Hematopoietic multipotent progenitor cell treated with erythropoietin and hydrocortisone succinate and interleukin-3 and kit ligand, for 4 days (in vitro differentiated cells): ENCODE results near the gene RWDD3.

Source experiments
- DNase-seq: peaks from one replicate; pipeline ENCODE4 v3.0.0-alpha.2; 2015

RWDD3 gene, protein sequence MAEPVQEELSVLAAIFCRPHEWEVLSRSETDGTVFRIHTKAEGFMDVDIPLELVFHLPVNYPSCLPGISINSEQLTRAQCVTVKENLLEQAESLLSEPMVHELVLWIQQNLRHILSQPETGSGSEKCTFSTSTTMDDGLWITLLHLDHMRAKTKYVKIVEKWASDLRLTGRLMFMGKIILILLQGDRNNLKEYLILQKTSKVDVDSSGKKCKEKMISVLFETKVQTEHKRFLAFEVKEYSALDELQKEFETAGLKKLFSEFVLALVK

DNA sequence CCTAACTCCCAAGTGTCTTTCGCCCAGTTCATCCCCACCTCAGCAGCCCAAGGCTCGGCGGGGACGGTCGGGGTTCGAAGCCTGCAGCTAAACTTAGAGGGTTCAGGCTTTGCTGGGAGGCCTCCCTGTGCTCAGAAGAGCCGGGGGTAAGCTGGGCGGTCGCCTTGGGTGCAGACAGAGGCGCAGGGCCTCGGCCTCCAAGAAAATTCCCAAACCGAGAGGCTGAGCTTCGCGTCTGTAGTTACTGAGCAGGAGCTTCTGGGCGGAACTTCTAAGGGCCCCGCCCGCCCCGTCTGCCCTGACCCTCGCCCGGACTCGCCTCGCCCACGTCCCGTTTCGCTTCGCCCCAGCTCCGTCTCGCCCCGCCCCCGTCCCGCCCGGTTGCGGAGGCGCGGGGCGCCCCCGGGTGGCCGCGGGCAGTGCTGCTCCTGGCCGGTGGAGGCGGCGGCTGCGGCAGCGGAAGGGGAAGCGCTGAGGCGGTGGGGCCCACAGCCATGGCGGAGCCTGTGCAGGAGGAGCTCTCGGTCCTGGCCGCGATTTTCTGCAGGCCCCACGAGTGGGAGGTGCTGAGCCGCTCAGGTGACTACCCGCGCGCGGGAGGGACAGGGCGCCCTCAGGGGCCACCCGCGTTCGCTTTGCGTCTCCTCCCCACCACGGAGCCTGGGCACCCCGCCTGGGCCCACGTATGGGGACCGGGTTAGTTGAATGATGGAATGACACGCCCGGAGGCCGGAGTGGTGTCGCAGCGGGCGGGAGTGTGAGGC lies at the start of gene RWDD3:
Gene RWDD3 (plus strand): TSS at position 474 of the 764 bp plus-strand sequence. CDS start 21 bp downstream, at position 495.
- peak; percentile 96 for DNase-seq

DNA sequence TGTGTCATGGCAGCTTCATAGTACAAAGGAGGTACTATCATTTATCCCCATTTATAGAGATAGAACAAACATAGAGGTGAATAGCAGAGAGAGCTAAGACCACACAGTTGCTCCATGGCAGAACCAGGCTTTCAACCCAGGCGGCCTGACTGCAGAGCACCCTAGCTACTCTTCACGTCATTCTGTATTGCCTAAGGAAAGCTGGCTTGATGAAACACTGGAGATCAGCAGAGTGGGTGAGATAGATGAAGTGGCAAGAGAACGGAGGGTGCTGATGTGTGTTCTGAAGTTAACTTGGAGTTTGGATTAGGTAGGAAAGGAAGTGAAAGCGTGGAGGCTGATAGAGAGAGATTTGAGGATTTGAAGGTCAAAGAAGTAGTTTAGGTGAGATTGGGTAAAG lies 47.9 kb upstream of the RWDD3 start:
- no peak for DNase-seq

DNA sequence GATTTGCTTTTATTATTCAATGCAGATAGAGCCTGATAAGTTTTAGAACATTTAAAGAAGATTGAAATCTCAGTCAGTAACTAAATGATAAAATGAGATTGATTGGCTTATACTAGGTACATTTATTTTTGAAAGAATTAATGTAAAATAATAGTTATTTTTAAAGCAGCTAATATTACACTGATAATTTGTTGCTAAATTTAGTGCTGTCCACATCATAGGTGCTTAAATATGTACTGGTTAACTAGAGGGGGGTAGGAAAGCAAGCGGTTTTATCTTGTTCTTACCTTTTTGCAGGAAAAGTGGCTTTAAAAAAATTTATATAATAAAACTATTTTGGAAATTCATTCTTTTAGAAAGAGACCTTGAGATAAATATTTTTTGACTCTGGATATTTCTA lies 40.4 kb upstream of the RWDD3 start:
- no peak for DNase-seq

DNA sequence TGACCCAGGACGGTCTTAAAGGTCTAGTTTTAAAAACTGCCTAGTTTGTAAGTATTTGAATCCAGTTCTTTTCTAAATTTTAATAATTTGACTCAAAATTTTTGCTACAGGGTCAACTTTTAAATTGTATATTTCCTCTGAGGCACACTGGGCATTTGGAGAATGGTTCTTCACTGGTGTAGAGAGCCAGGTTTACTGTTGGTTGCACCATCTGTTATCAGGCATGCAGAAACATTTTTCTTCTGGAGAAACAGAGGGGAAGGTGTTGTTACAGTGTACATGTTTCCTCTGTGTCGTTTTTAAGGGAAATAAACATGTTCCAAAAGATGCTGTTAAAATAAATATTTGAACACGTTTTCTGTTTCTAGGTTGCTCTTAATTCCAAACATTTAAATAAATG lies 39.0 kb upstream of the RWDD3 start:
- no peak for DNase-seq

DNA sequence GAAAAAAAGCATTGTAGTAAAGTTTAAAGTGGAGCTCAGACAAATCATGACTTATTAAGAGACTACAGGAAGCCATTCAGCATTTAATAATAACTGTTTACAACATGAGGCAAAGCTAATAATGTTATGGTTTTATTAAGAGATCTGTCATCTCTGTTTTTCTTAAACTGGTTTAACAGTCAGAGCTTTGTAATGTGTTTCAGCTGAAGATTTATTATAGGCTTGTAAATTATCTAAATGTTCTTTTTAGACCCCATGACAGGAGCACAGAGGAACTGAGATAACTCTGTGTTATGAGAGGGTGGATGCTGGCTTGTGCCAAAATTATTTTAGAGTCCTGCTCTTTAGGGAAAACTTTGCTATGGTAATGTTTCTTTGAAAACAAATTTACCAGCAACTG lies 38.0 kb upstream of the RWDD3 start:
- no peak for DNase-seq

DNA sequence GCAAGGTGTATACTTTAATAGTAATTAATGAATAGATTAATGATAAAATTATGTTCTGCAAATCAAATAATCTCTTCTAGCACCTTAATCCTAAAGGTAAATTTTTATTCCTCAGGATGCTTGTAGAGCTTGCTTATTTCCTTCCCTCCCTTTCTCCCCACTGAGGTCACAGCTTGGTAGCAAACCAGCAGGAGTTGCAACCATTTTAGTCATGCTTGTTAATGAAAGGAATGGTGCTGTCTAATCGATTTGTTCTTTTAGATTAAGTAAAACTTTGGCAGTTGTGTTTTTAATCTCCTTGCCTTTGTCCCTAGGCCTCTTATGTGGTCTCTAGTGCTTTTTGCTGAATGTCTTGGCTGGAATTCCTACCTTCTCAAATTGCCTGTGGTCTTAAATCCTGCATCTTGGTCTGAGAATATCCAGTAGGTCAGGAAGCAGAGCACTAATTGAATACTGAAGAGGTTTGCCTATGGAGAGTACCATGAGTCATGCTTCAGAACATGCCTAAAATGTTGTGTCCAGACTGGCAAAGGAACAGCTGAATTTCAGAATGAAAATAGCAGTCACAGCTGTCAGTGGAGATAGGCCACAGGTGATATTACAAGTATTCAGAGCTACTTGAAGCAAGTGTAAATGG lies 36.3 kb upstream of the RWDD3 start:
- DNase-seq = no peak

DNA sequence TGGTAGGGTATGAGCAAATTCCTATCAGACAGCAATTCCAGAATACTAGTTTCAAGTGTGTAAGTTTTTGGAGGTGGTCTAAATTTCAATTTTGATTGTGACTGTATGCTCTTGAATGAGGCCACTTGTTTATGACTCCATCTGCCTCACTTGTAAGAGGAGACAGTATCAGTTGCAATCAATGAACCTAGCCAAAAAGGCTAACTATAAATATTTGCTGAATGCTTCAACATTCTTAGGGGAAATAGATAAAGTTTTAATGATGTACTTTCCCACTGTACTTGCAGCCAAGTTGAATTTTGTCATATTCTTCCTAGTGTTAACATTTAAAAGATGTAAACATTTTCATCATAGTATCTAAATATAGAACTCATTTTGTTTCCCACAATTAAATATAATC lies 32.1 kb upstream of the RWDD3 start:
- no peak for DNase-seq

DNA sequence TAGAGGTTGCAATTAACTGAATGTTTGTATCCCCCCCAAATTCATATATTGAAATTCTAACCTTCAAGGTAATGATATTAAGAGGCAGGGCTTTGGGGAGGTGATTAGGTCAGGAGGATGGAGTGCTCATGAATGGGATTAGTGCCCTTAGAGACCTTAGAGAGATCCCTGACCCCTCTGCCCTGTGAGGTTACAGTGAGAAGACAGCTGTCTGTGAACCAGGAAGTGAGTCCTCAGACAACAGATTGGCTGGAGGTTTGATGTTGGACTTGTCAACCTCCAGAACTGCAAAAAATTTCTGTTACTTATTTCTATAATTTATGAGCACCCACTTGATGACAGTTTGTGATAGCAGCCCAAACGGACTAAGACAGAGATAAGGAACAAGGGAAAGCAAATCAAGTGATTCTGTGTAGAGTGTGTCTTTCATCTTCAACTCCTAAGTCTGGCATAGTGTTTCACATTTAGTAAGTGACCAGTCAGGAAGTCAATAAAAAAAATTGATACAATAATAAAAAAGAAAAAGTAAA lies 30.0 kb upstream of the RWDD3 start:
- peak; percentile 23 for DNase-seq

DNA sequence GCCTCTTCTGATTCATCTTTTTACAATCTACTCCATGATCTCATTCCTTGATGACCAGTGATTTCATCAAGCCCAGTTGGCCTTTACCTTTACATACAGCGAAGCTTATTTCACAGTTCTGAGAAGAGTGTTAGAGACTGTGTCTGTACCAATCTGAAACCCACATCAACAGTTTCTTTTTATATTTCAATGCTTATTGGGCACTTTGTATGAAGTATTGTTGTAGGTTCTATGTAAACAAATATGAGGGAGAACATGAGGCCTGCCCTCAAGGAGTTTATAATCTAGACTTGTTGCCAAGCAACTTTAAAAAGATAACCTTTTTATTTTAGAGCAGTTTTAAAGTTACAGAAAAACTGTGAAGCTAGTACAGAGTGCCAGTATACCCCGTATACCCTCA lies 27.5 kb upstream of the RWDD3 start:
- no peak for DNase-seq

DNA sequence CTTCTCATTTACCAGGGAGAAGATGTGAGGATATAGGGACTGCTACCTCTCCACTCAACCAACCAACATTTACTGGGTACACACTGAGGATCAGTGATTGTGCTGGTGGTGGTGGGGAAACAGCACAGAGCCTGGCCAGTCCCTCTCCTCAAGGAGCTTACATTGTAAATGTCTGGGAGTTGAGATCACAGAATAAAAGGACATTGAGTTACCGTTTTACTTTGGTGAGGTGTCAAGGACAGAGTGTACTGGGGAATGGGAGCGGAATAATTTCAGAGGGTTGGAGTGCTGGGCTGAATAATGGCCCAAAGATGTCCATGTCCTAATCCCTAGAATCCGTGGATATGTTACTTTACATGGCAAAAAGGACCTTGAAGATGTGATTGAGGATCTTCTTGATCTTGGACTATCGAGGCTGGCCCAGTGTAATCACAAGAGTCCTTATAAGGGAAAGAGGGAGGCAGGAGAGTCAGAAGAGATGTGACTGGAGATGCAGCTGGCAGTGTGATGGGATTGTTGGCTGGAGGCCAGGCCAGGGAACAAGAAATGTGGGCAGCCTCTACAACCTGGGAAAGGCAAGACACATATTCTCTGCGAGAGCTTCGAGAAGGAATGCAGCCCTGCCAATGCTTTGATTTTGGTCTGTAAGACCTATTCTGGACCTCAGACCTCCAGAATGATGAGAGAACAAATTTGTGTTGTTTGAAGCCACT lies 26.6 kb upstream of the RWDD3 start:
- no peak for DNase-seq

DNA sequence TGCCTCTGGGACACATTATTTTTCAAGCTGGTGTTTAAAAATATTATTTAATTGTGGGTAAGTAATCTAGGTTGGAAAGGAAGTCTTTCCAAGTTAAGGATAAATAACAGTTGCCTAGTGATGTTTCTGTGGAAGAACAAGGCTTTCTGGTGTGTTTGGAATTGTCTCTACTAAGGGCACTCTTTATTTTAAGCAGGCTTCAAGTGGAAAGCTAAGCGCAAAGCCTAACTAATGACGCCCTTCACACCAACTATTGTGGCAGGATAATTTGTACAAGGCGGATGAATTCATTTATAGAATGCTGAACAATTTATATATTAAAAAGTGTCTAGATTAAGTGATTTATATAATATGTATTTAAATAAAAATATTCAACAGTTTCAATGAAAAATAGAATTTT lies 25.1 kb upstream of the RWDD3 start:
- no peak for DNase-seq

DNA sequence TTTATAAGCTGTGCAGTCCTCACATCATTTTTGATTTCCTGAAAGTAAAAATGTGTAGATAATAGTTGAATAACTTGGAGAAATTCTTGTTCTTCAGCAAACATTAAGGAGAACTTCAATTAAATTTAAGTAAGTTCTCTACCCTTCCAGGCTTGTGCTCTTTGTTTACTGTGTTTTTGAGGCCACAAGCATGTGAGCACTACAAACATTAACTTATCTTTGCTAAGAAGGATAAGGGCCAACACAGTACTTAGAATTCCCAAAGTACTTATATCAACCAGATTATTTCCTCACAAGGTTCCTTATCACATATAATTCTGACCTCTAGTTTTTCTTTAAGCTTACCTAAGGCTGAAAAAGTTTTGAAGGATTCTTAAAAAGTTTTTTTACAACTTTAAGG lies 24.7 kb upstream of the RWDD3 start:
- no peak for DNase-seq

DNA sequence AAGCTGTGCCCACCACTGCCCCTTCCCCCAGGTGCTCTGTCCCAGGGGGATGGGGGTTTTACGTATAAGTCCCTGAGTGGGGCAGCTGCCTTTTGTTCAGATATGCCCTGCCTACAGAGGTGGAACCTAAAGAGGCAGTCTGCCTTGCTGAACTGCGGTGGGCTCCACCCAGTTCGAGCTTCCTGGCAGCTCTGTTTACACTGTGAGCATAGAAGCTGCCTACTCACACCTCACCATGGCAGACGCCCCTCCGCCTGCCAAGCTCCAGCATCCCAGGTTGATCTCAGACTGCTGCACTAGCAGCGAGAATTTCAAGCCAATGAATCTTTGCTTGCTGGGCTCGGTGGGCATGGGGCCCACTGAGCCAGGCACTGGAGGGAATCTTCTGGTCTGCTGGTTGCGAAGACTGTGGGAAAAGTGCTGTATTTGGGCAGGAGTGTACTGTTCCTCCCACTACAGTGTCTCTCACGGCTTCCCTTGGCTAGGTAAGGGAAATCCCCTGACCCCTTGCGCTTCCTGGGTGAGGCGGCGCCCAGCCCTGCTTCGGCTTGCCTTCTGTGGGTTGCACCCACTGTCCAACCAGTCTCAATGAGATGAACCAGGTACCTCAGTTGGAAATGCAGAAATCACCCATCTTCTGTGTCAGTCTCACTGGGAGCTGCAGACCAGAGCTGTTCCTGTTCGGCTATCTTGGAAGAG lies 17.6 kb upstream of the RWDD3 start:
- no peak for DNase-seq

DNA sequence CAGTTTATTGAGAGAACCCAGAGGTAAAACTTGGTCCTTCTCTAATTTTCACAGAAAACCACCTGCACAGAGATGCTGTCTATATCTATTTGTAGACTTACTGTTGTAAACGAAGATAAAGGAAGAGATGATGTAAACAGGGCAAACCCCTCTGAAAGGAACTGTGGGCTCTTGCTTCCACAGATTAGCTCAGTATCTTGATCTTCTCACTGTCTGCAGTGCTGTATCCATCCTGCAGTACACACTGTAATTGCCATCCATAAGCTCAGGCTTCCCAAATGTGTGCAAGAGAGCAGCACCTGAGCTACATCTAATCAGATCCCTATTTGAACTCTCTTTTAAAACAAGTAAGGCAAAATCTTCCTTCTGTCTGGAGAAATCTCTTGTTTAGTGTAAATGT lies 16.6 kb upstream of the RWDD3 start:
- DNase-seq = no peak

DNA sequence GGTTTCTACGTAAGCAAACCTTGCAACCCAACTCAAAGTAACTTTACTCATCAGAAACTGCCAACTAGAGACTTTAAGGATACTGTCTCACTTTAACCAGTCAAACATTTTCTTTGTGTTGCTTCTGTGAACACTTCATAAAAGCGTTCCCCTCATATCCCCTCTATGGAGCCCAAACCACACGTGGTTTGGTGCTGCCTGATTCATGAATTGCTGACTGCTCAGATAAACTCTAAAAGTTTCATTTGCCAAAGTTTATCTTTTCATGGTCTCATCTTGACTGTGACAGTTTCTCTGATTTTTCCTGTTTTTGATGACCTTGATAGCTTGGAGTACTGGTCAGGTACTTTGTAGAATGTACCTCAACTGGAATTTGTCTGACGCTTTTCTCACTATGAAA lies 14.6 kb upstream of the RWDD3 start:
- DNase-seq = no peak

DNA sequence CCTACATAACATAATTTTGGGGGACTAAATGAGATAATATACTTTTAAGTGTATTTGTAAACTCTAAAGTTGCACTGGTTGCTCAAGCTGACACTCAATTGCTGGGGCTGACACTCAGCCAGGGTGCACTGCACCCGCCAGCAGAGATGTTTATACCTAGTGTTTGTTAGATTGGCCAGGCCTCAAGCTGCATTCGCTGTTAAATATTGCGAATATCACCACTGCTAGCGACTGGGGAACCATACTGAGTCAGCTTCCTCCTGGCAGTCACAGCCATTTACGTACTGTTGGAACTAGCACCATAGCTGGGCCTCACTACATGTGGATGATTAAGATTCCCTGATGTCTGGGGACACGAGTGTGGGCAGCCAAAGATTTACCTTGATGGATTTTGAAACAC lies 12.7 kb upstream of the RWDD3 start:
- no peak for DNase-seq

DNA sequence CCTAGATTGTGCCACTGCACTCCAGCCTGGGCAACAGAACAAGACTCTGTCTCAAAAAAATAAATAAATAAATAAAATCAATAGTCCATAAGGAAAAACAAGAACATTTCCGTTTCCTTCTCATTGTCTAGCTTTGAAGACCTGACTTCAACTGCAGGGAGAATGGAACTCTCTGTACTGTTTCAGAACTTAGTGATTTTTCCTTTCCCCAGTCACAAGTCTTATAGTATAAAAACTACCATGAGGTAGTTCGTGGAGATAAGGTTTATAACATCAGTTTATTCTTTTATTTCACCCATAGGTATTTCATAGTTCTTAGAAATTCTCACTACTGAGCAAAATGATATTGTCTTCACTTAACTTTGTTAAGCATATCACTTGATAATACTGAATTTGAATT lies 11.4 kb upstream of the RWDD3 start:
- DNase-seq = no peak

DNA sequence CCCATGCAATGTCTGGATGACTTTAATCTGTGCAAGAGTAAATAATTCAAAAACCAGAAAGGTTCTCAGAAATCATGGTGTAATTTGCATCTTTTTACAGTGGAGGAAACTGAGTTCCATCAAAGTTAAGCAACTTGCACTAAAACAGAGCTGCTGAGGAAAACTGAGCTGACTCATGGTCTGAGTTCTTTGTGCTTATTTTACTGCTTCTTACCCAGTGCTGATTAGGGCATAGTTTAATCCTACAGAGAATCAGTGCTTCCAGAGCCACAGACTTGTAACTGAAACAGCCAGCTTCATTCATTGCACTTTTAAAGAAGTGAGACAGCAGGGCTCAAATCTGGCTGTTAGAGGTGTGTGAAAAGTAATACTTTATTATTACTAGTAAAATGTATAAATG lies 10.9 kb upstream of the RWDD3 start:
- no peak for DNase-seq

DNA sequence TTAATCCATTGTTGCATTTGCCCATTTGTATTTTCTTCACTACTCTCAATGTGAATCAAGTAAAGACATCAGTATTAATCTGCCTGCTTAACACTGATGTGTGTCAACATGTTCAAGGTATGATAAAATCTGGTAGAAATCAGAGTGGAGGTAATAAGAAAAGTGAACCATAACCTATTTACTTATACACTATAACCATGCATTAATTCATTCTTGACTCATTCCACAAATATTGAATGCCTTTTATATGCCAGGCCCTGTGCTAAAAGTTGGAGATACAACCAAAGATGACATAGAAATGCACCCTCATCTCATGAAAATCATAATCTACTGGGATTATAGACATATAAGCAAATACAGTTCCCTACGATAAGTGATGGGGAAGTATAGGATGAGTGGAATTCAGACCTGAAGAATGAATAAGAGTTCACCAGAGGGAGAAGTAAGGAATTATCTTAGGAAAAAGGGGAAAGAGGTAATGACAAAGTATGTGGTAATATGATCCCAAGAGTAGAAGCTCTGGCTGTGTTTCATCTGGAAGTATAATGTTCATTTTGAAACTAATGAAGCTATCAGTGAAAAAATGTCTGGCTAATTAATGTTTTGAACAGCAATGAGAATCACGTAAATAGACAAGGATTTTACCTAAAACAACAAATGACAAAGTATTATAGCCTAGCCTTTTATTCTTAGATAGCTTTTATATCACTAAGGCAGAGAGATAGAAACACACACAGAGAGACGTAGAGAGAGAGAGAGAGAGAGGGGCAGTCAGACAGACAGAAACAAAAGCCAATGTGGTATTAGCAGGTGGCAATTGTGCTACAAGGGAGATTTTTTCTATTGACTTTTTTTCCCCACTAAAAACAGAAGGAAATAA lies 7.0 kb upstream of the RWDD3 start:
- DNase-seq = no peak

DNA sequence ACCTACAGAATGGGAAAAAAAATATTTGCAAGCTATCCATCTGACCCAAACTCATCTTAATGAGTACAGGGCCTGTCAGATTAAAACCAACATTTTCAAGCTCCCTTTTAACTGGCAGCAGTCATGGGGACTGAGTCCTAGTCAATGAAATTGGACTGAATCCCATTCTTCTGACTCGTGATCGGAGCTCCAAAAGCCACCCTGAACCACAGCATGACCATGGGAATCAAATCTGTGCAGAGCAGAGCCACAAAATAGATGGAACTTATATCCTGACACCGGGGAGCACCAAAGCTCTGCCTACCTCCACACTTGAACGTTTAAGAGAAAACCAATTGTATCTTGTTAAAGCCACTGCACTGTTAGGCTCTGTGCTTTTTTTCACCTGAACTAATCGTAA lies 5.0 kb upstream of the RWDD3 start:
- no peak for DNase-seq

DNA sequence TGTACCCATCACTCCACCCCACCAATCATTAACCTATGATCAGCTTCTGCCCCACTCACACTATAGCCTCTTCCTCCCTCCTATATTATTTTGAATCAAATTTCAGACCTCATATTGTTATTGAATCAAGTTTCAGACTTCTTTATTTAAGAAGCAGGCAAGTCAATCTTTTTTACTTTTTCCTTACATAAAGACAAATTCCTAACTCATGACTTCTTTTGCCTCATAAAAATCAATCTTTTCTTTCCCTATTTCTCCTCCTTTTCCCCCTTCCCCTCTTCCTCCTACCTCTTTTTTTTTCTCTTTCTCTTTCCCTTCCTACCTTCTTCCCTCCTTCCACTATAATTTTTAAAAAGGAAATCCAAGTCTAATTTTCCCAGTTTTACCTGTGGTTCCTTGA lies 4.3 kb upstream of the RWDD3 start:
- DNase-seq = no peak

DNA sequence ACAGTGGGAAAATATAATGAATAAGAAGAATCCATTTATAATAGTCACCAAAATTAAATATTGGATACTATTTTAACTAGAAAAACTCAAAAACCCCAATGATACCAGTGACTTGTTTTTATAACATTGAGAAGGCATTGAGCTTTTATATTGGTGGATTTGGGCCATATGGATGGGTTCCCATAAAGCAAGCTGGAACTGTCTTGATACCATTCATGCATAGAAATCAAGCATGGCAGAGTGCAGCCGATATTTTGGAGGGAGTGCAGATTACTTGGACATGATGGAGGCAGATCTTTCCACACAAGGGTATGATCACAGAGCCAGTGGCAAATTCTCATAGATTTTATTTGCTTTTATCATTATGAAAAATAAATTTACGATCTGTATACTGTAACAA lies 3.8 kb upstream of the RWDD3 start:
- no peak for DNase-seq
